Measurements from ENCODE around the gene STK11. TPM values are rescaled to one million over a fixed set of nuclear protein-coding genes. Genes with fewer than 3 reads are reported as not detected.

STK11 gene
- total RNA-seq, 1 experiment from 2014 or later, result 56.7 TPM

- no peak for TF ChIP-seq CTCF (IDR thresholded peaks at IDR 0.05; ENCODE audit: insufficient read depth in 1 of 2, low read depth in 1 of 2, low read length in 1 of 2, severe bottlenecking in 1 of 2, unreplicated experiment in 1 of 2)
- Mint-ChIP-seq H3K4me3 (ENCODE audit: unreplicated experiment) (peak overlapping the region; percentile 78), H3K27me3 (ENCODE audit: insufficient read depth, unreplicated experiment) (no peaks in the 10 kb centered on the region), H3K36me3 (ENCODE audit: insufficient read depth, unreplicated experiment) (peaks cover 90% of the 10 kb centered on the region), H3K27ac (ENCODE audit: unreplicated experiment) (peak overlapping the region; percentile 98), H3K4me1 (ENCODE audit: low read depth, unreplicated experiment) (peaks cover 24% of the 10 kb centered on the region), H3K9me3 (ENCODE audit: unreplicated experiment) (no peaks in the 10 kb centered on the region)
- intact Hi-C loops (cut with micrococcal nuclease; ENCODE audit: unreplicated experiment), result loop anchor here (1.0 kb wide), 2 partner anchors 9 kb away; partner anchors contain the start of gene CIRBP
- H3K27me3 ChIP-seq (replicated peaks; ENCODE audit: control insufficient read depth, insufficient read depth, low read length), result no peaks in the 10 kb centered on the region
- peaks cover 7% of the 10 kb centered on the region for H3K36me3 ChIP-seq (ENCODE audit: control insufficient read depth, insufficient read depth, low read length)
- H3K9me3 ChIP-seq, result no peaks in the 10 kb centered on the region
- peaks cover 72% of the 10 kb centered on the region for H3K4me1 ChIP-seq
- BruUV-seq (replicated peaks), result no TSS peak
- peak in 1 of 2 experiments; percentile 53 for DNase-seq
- CTCF ChIA-PET, result interaction anchor here (0.5 to 5.2 kb wide), 4 partner anchors 9 to 231 kb away, joined by 3 to 41 read pairs (median 4); partner anchors contain the start of genes CIRBP and REEP6
- peak overlapping the region; percentile 39 for H3K4me3 ChIP-seq (ENCODE audit: low read depth, low read length)
- POLR2A ChIA-PET, result interaction anchor here (0.5 to 3.1 kb wide), 6 partner anchors 9 to 345 kb away, joined by 3 to 62 read pairs (median 3); partner anchors contain the start of gene CIRBP
Measured at GRCh38 chr19:1259876-1260748, 54.5 kb downstream of the STK11 start.

- intact Hi-C loops (cut with micrococcal nuclease; ENCODE audit: unreplicated experiment), result no loop called here
- POLR2A ChIA-PET, result interaction anchor here (0.6 to 3.1 kb wide), 5 partner anchors 8 to 345 kb away, joined by 3 to 62 read pairs (median 3); partner anchors contain the start of gene CIRBP
- Mint-ChIP-seq H3K27ac (ENCODE audit: unreplicated experiment) (peak overlapping the region; percentile 98), H3K9me3 (ENCODE audit: unreplicated experiment) (no peaks in the 10 kb centered on the region), H3K36me3 (ENCODE audit: insufficient read depth, unreplicated experiment) (peaks cover 89% of the 10 kb centered on the region), H3K4me1 (ENCODE audit: low read depth, unreplicated experiment) (peaks cover 24% of the 10 kb centered on the region), H3K4me3 (ENCODE audit: unreplicated experiment) (peak overlapping the region; percentile 78), H3K27me3 (ENCODE audit: insufficient read depth, unreplicated experiment) (no peaks in the 10 kb centered on the region)
- Histone ChIP-seq H3K36me3 (ENCODE audit: control insufficient read depth, insufficient read depth, low read length) (peaks cover 1% of the 10 kb centered on the region), H3K4me3 (ENCODE audit: low read depth, low read length) (peak overlapping the region; percentile 65), H3K27me3 (replicated peaks; ENCODE audit: control insufficient read depth, insufficient read depth, low read length) (no peaks in the 10 kb centered on the region), H3K9me3 (no peaks in the 10 kb centered on the region), H3K4me1 (peaks cover 66% of the 10 kb centered on the region)
- peak; percentile 96 to 97 for DNase-seq
- no TSS peak for BruUV-seq (replicated peaks)
- CTCF ChIA-PET, result interaction anchor here (5.2 kb wide), 1 partner anchor 17 kb away, joined by 41 read pairs; no protein-coding TSS in a partner anchor
- TF ChIP-seq CTCF (IDR thresholded peaks at IDR 0.05; ENCODE audit: insufficient read depth in 1 of 2, low read depth in 1 of 2, low read length in 1 of 2, severe bottlenecking in 1 of 2, unreplicated experiment in 1 of 2), result no peak
Measured at GRCh38 chr19:1260749-1261537, 55.4 kb downstream of the STK11 start.

GRCh38 chr19:1261538-1261797 lies 55.9 kb downstream of the STK11 start:
- no TSS peak for BruUV-seq (replicated peaks)
- Histone ChIP-seq H3K36me3 (ENCODE audit: control insufficient read depth, insufficient read depth, low read length) (peaks cover under 1% of the 10 kb centered on the region), H3K27me3 (replicated peaks; ENCODE audit: control insufficient read depth, insufficient read depth, low read length) (no peaks in the 10 kb centered on the region), H3K4me1 (peaks cover 65% of the 10 kb centered on the region), H3K4me3 (ENCODE audit: low read depth, low read length) (peak overlapping the region; percentile 65), H3K9me3 (no peaks in the 10 kb centered on the region)
- Mint-ChIP-seq H3K4me1 (ENCODE audit: low read depth, unreplicated experiment) (peaks cover 24% of the 10 kb centered on the region), H3K27ac (ENCODE audit: unreplicated experiment) (peak overlapping the region; percentile 98), H3K4me3 (ENCODE audit: unreplicated experiment) (peak overlapping the region; percentile 78), H3K27me3 (ENCODE audit: insufficient read depth, unreplicated experiment) (no peaks in the 10 kb centered on the region), H3K36me3 (ENCODE audit: insufficient read depth, unreplicated experiment) (peaks cover 89% of the 10 kb centered on the region), H3K9me3 (ENCODE audit: unreplicated experiment) (no peaks in the 10 kb centered on the region)
- POLR2A ChIA-PET, result interaction anchor here (1.8 to 3.1 kb wide), 2 partner anchors 8 kb away, joined by 8 to 62 read pairs; partner anchors contain the start of gene CIRBP
- CTCF ChIA-PET, result interaction anchor here (5.2 kb wide), 1 partner anchor 17 kb away, joined by 41 read pairs; no protein-coding TSS in a partner anchor
- no peak for DNase-seq
- TF ChIP-seq CTCF (IDR thresholded peaks at IDR 0.05; ENCODE audit: insufficient read depth in 1 of 2, low read depth in 1 of 2, low read length in 1 of 2, severe bottlenecking in 1 of 2, unreplicated experiment in 1 of 2), result peak in 1 of 2 experiments; percentile 1
- intact Hi-C loops (cut with micrococcal nuclease; ENCODE audit: unreplicated experiment), result no loop called here
